K562 (cell line): ENCODE data around the gene CFD. TPM values are rescaled to one million over a fixed set of nuclear protein-coding genes. Genes with fewer than 3 reads are reported as not detected.
A peak's percentile ranks its signal among the peaks of the same experiment; 100 is the strongest.

ENCODE experiments used
- BDP1 ChIP-seq: IDR thresholded peaks from 3 replicates; pipeline ENCODE4 v1.6.1; 2011; ENCODE audit not compliant: insufficient read length, insufficient read depth
- PHF8 ChIP-seq: fragments of 200-600 bp; sonication (generic); IDR thresholded peaks from 2 replicates; pipeline ENCODE4 v1.6.1; 2012; ENCODE audit warnings: mixed run types, mild to moderate bottlenecking, inconsistent platforms, low read length, moderate library complexity, borderline replicate concordance
- RBBP5 ChIP-seq: fragments of 200-600 bp; sonication (generic); IDR thresholded peaks from 2 replicates; pipeline ENCODE4 v1.6.1; 2012; ENCODE audit warnings: borderline replicate concordance, mild to moderate bottlenecking, low read length, control low read depth, inconsistent platforms; ENCODE audit not compliant: insufficient read depth, poor library complexity, severe bottlenecking
- ZKSCAN8 ChIP-seq: fragments of 200-800 bp; sonication (Bioruptor generic); IDR thresholded peaks from 2 replicates; pipeline ENCODE4 v1.6.1; 2016; ENCODE audit warnings: missing genetic modification characterization, missing compliant biosample characterization
- polyA plus RNA-seq, 8 experiments: library from polyadenylated mRNA; depleted of rRNA in 4 of 8; stranded (reverse) in 5 of 8; unstranded in 3 of 8; fragments of >200 nt; fragmentation: Nextera tagmentation in 2 of 8; fragmentation: Illumina TruSeq in 1 of 8; extraction: Ambion mirVana in 2 of 8; extraction: Trizol in 1 of 8; gene quantifications; 2 replicates each; pipeline versions ENCODE4 v1.2.1 to v1.2.3, GENCODE V29; 2011 to 2014; ENCODE audit warnings: inconsistent platforms in 1 of 8, missing spikeins in 1 of 8
- total RNA-seq, 7 experiments: library from RNA; depleted of rRNA in 6 of 7; stranded (reverse); fragments of >200 nt in 6 of 7; fragmentation: Illumina TruSeq in 2 of 7; extraction: Trizol in 2 of 7; gene quantifications; 2 replicates each; pipeline versions ENCODE4 v1.2.1 to v1.2.3, GENCODE V29; 2011 to 2021; ENCODE audit warnings: low replicate concordance in 1 of 7
- TF ChIP-seq, protein P1 (sequence below): fragments of 200-800 bp; sonication (Bioruptor generic); IDR thresholded peaks from 2 replicates; pipeline ENCODE4 v1.6.1; 2017; ENCODE audit warnings: missing genetic modification characterization, missing compliant biosample characterization
- TF ChIP-seq, protein P2 (sequence below), 2 experiments: fragments of 450-650 bp in 1 of 2; sonication (generic) in 1 of 2; formaldehyde crosslinking in 1 of 2; IDR thresholded peaks; 2 replicates each; pipeline versions ENCODE4 v1.7.1 to v1.9.0; 2016 to 2022; ENCODE audit warnings: inconsistent platforms in 1 of 2, mild to moderate bottlenecking in 1 of 2, missing genetic modification reagents in 1 of 2

CFD gene
- total and polyA plus RNA-seq, 9 of the 15 experiments (the other 6 are each of a cell fraction or from before 2014, with no cell fraction given), result 0.52 to 59.4 (median 7.6) TPM

DNA sequence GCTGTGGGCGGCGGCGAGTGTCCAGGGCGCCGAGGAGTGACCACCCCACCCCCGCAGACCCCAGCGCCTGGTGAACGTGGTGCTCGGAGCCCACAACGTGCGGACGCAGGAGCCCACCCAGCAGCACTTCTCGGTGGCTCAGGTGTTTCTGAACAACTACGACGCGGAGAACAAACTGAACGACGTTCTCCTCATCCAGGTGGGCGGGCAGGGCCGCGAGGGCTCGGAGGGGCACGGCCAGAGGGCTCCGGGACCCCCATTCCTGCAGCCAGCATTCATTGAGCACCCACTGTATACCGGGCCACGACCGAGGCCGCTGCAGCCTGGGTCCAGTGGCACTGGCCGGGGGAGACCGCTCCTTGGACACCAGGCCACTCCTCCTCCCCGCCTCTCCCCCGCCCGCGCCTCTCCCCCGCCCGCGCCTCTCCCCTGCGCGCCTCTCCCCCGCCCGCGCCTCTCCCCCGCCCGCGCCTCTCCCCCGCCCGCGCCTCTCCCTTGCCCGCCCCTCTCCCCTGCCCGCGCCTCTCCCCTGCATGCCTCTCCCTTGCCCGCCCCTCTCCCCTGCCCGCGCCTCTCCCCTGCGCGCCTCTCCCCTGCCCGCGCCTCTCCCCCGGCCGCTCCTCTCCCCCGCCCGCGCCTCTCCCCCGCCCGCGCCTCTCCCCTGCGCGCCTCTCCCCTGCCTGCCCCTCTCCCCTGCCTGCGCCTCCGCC, 15.5 kb upstream of the CFD start (continued):
- peak; percentile 46 for TF ChIP-seq RBBP5
- TF ChIP-seq, protein P1, sequence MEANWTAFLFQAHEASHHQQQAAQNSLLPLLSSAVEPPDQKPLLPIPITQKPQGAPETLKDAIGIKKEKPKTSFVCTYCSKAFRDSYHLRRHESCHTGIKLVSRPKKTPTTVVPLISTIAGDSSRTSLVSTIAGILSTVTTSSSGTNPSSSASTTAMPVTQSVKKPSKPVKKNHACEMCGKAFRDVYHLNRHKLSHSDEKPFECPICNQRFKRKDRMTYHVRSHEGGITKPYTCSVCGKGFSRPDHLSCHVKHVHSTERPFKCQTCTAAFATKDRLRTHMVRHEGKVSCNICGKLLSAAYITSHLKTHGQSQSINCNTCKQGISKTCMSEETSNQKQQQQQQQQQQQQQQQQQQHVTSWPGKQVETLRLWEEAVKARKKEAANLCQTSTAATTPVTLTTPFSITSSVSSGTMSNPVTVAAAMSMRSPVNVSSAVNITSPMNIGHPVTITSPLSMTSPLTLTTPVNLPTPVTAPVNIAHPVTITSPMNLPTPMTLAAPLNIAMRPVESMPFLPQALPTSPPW (CRISPR knock-in tag), result peak; percentile 88
- peak; percentile 53; the same call in 1 of the 2 replicates for TF ChIP-seq PHF8
- peak; percentile 96 for TF ChIP-seq ZKSCAN8 (CRISPR knock-in tag)
- TF ChIP-seq BDP1, result no peak
- TF ChIP-seq, protein P2, sequence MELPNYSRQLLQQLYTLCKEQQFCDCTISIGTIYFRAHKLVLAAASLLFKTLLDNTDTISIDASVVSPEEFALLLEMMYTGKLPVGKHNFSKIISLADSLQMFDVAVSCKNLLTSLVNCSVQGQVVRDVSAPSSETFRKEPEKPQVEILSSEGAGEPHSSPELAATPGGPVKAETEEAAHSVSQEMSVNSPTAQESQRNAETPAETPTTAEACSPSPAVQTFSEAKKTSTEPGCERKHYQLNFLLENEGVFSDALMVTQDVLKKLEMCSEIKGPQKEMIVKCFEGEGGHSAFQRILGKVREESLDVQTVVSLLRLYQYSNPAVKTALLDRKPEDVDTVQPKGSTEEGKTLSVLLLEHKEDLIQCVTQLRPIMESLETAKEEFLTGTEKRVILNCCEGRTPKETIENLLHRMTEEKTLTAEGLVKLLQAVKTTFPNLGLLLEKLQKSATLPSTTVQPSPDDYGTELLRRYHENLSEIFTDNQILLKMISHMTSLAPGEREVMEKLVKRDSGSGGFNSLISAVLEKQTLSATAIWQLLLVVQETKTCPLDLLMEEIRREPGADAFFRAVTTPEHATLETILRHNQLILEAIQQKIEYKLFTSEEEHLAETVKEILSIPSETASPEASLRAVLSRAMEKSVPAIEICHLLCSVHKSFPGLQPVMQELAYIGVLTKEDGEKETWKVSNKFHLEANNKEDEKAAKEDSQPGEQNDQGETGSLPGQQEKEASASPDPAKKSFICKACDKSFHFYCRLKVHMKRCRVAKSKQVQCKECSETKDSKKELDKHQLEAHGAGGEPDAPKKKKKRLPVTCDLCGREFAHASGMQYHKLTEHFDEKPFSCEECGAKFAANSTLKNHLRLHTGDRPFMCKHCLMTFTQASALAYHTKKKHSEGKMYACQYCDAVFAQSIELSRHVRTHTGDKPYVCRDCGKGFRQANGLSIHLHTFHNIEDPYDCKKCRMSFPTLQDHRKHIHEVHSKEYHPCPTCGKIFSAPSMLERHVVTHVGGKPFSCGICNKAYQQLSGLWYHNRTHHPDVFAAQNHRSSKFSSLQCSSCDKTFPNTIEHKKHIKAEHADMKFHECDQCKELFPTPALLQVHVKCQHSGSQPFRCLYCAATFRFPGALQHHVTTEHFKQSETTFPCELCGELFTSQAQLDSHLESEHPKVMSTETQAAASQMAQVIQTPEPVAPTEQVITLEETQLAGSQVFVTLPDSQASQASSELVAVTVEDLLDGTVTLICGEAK (IDR thresholded peaks at IDR 0.05), result peak; percentile 35; the same call in 1 of the 2 replicates
- TF ChIP-seq, protein P2 (CRISPR knock-in tag; IDR thresholded peaks at IDR 0.05), result no peak
- TF ChIP-seq, all 486 proteins: peak for 14
